Thyroid gland (tissue), 4 donors: ENCODE measurements around the gene INTS3. TPM values are rescaled to one million over a fixed set of nuclear protein-coding genes. Genes with fewer than 3 reads are reported as not detected.

Experiments used
- DNase-seq, 2 donors: peaks; one replicate each; pipeline ENCODE4 v3.0.0-alpha.2; 2019
- H3K27ac ChIP-seq, 3 donors: fragments of 200-600 bp; sonication (generic); 1 replicate in 2 of 3; 2 replicates in 1 of 3; pipeline ENCODE4 v1.5.1; 2016 to 2019; ENCODE audit warnings: mild to moderate bottlenecking in 1 of 3, moderate library complexity in 1 of 3
- H3K27me3 ChIP-seq: fragments of 200-600 bp; sonication (generic); one replicate; pipeline ENCODE4 v1.5.1; 2019
- H3K36me3 ChIP-seq, 2 donors: fragments of 200-600 bp; sonication (generic); one replicate each; pipeline ENCODE4 v1.5.1; 2016 to 2019
- H3K4me1 ChIP-seq, 2 donors: fragments of 200-600 bp; sonication (generic); one replicate each; pipeline ENCODE4 v1.5.1; 2017 to 2019
- H3K4me3 ChIP-seq, 3 donors: fragments of 200-600 bp; sonication (generic); replicated peaks in 1 of 3; 1 replicate in 2 of 3; 2 replicates in 1 of 3; pipeline ENCODE4 v1.5.1; 2016; ENCODE audit warnings: mild to moderate bottlenecking in 1 of 3
- H3K9me3 ChIP-seq: fragments of 200-600 bp; sonication (generic); one replicate; pipeline ENCODE4 v1.5.1; 2017
- POLR2A ChIP-seq, 2 donors: fragments of 450-650 bp; IDR thresholded peaks; one replicate each; pipeline ENCODE4 v1.6.1; 2017; ENCODE audit warnings: antibody characterized with exemption in 2 of 2, mild to moderate bottlenecking in 2 of 2, moderate library complexity in 1 of 2
- WGBS, 2 donors: methylation state at CpG; one replicate each; pipeline ENCODE4 v1.1.5; 2017; 5-methylcytosine and 5-hydroxymethylcytosine counted together
- intact Hi-C: fragments of 100-400 bp; cut with DNase I; formaldehyde crosslinking; loops from one replicate; pipeline ENCODE4 v1.15.1; 2023
- total RNA-seq, 4 donors: library from RNA; depleted of rRNA; stranded (reverse); fragments of >200 nt; gene quantifications; one replicate each; pipeline ENCODE4 v1.2.3, GENCODE V29; 2016
- TF ChIP-seq, protein P1 (sequence below), 6 experiments: fragments of 200-600 bp in 3 of 6; fragments of 450-650 bp in 3 of 6; sonication (generic) in 3 of 6; IDR thresholded peaks; one replicate each; pipeline ENCODE4 v1.5.1; 2016 to 2019; ENCODE audit warnings: antibody characterized with exemption in 6 of 6, mild to moderate bottlenecking in 2 of 6, inconsistent platforms in 1 of 6, moderate library complexity in 1 of 6

INTS3 gene
- total RNA-seq, 4 donors from 2014 or later: 50.0 to 60.9 (median 56.3) TPM

- intact Hi-C loops: no loop called here
- no peaks in the 10 kb centered on the region for H3K27me3 ChIP-seq
- WGBS, 2 donors: 78 to 100% methylated on average over 1 to 3 of the region's 7 CpGs
- no peaks in the 10 kb centered on the region for H3K36me3 ChIP-seq
- DNase-seq: no peak
- H3K4me1 ChIP-seq: peaks cover 0 to 10% of the 10 kb centered on the region in 2 donors
- no peak for TF ChIP-seq POLR2A (IDR thresholded peaks at IDR 0.05)
- TF ChIP-seq, protein P1, sequence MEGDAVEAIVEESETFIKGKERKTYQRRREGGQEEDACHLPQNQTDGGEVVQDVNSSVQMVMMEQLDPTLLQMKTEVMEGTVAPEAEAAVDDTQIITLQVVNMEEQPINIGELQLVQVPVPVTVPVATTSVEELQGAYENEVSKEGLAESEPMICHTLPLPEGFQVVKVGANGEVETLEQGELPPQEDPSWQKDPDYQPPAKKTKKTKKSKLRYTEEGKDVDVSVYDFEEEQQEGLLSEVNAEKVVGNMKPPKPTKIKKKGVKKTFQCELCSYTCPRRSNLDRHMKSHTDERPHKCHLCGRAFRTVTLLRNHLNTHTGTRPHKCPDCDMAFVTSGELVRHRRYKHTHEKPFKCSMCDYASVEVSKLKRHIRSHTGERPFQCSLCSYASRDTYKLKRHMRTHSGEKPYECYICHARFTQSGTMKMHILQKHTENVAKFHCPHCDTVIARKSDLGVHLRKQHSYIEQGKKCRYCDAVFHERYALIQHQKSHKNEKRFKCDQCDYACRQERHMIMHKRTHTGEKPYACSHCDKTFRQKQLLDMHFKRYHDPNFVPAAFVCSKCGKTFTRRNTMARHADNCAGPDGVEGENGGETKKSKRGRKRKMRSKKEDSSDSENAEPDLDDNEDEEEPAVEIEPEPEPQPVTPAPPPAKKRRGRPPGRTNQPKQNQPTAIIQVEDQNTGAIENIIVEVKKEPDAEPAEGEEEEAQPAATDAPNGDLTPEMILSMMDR (IDR thresholded peaks at IDR 0.05): no peak
- H3K27ac ChIP-seq: no peak overlapping the region
- no peaks in the 10 kb centered on the region for H3K9me3 ChIP-seq
- no peak overlapping the region for H3K4me3 ChIP-seq
Observed at GRCh38 chr1:153800516-153800915, 72.7 kb downstream of the INTS3 start.

GRCh38 chr1:153801028-153801625 lies 73.3 kb downstream of the INTS3 start:
- Histone ChIP-seq H3K27ac (no peak overlapping the region), H3K4me3 (no peak overlapping the region), H3K4me1 (peaks cover 0 to 14% of the 10 kb centered on the region in 2 donors), H3K27me3 (no peaks in the 10 kb centered on the region), H3K9me3 (no peaks in the 10 kb centered on the region), H3K36me3 (no peaks in the 10 kb centered on the region)
- intact Hi-C loops: no loop called here
- DNase-seq: no peak
- WGBS, 2 donors: 97 to 99% methylated on average over 5 to 6 of the region's 6 CpGs
- TF ChIP-seq, protein P1 (IDR thresholded peaks at IDR 0.05): no peak
- no peak for TF ChIP-seq POLR2A (IDR thresholded peaks at IDR 0.05)

- Histone ChIP-seq H3K4me1 (peaks cover 0 to 14% of the 10 kb centered on the region in 2 donors), H3K27ac (no peak overlapping the region), H3K9me3 (no peaks in the 10 kb centered on the region), H3K27me3 (no peaks in the 10 kb centered on the region), H3K36me3 (no peaks in the 10 kb centered on the region), H3K4me3 (no peak overlapping the region)
- TF ChIP-seq, protein P1 (IDR thresholded peaks at IDR 0.05): no peak
- no peak for TF ChIP-seq POLR2A (IDR thresholded peaks at IDR 0.05)
- no peak for DNase-seq
- intact Hi-C loops: no loop called here
- WGBS, 2 donors: 86% methylated on average over 7 of the region's 7 CpGs
Observed at GRCh38 chr1:153801786-153802697, 74.2 kb downstream of the INTS3 start.

DNA sequence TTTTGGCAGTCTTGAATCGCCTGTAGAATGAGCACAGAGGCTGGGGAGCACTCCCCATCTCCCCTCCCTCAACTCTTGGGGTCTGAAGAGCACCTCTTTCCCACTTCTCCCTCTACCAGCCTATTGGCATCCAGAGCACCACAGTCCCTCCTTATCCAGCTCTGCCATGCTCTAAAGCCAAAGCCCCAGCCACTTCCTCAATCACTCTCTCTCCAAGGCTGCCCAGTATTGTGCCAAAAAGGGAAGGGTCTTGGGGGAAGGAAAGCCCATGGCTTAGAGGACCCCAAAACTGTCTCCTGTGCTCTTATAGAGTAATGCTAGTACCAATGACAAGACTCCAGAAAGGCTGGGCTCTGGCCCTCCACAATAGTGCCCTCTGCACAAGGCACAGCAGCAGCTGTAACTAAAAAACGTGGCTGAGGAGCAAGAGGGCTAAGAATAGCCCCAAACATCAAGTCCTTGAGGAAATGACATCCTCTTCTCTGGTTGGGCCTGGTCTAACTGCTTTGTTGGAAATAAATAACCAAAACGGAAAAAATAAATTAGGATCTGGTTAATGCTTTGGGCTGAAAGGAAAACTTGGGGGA lies 75.7 kb downstream of the INTS3 start:
- H3K9me3 ChIP-seq: no peaks in the 10 kb centered on the region
- H3K36me3 ChIP-seq: peaks cover 5 to 12% of the 10 kb centered on the region in 2 donors
- TF ChIP-seq POLR2A (IDR thresholded peaks at IDR 0.05): no peak
- TF ChIP-seq, protein P1 (IDR thresholded peaks at IDR 0.05): no peak
- WGBS, 2 donors: 66 to 70% methylated on average over 3 of the region's 3 CpGs
- intact Hi-C loops: no loop called here
- H3K4me1 ChIP-seq: peaks cover 0 to 14% of the 10 kb centered on the region in 2 donors
- H3K27ac ChIP-seq: peak overlapping the region in 2 of 3 donors; percentile 12 to 24
- no peaks in the 10 kb centered on the region for H3K27me3 ChIP-seq
- no peak overlapping the region for H3K4me3 ChIP-seq
- no peak for DNase-seq
